Measurements from ENCODE around the gene GRM6. TPM values are rescaled to one million over a fixed set of nuclear protein-coding genes. Genes with fewer than 3 reads are reported as not detected.
A peak's percentile ranks its signal among the peaks of the same experiment; 100 is the strongest.

Gene GRM6
- total RNA-seq, 1 experiment from 2014 or later = not detected

GRCh38 chr5:178988436-178989220 is 6.5 kb downstream of the GRM6 start:
- DNase-seq (ENCODE audit: low read depth) = no peak
- in situ Hi-C loops (cut with HindIII; ENCODE audit: low pct_unique_long_range_greater_than_20kb, low sequenced_read_pairs) = no loop called here

DNA sequence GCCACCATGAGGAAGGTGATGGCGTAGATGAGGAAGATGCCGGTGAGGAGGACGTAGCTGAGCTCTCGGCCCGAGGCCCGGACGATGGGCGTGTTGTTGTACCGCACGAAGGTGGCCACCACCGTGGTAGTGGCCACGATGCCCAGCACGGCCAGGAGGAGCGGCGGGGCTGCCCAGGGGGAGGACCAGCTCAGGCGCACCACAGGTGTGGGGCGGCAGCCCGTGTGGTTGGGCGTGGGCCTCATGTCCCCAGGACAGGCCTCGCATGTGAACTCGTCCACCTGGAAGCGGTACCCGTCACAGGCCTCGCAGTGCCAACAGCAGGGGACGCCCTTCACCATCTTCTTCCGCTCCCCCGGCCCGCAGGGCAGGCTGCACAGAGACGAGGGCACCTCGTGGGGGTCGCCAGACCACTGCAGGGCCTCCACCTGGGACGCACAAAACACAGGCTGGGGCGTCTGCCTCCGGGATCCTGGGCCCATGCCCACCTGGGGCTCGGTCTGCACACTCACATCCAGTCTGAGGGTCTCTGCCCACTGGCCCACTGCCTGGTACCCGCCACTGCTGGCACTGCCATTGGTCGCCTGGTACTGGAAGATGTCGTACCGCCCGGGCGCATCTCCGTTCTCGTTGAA is 8.7 kb downstream of the GRM6 start:
- in situ Hi-C loops (cut with HindIII; ENCODE audit: low pct_unique_long_range_greater_than_20kb, low sequenced_read_pairs) = no loop called here
- DNase-seq (ENCODE audit: low read depth) = no peak

GRCh38 chr5:178984145-178985072 is 10.7 kb downstream of the GRM6 start:
- DNase-seq (ENCODE audit: low read depth) = no peak
- in situ Hi-C loops (cut with HindIII; ENCODE audit: low pct_unique_long_range_greater_than_20kb, low sequenced_read_pairs) = no loop called here

GRCh38 chr5:178983728-178984127 is 11.4 kb downstream of the GRM6 start:
- no peak for DNase-seq (ENCODE audit: low read depth)
- in situ Hi-C loops (cut with HindIII; ENCODE audit: low pct_unique_long_range_greater_than_20kb, low sequenced_read_pairs) = no loop called here

DNA sequence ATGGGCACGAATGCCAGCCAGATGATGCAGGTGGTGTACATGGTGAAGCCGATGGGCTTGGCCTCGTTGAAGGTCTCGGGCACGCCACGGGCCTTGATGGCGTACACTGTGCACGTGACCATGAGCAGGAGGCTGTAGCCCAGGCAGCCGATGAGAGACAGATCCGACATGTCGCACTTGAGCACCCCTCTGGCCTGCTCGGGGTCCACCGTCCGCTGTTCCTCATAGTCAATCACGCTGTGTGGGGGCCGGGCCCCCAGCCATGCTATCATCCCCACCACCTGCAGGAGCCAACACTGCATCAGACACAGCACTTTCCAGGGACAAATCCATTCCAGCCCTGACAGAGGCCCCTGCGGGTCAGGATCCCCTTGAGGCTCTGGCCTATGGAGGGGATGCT is 12.2 kb downstream of the GRM6 start:
- DNase-seq (ENCODE audit: low read depth) = no peak
- in situ Hi-C loops (cut with HindIII; ENCODE audit: low pct_unique_long_range_greater_than_20kb, low sequenced_read_pairs) = no loop called here

GRCh38 chr5:178981381-178981780 is 13.7 kb downstream of the GRM6 start:
- no peak for DNase-seq (ENCODE audit: low read depth)
- in situ Hi-C loops (cut with HindIII; ENCODE audit: low pct_unique_long_range_greater_than_20kb, low sequenced_read_pairs) = no loop called here

- no peak for DNase-seq (ENCODE audit: low read depth)
- in situ Hi-C loops (cut with HindIII; ENCODE audit: low pct_unique_long_range_greater_than_20kb, low sequenced_read_pairs) = no loop called here
Observed at GRCh38 chr5:178965465-178966055, 29.6 kb downstream of the GRM6 start.

GRCh38 chr5:178941361-178941760 is 53.8 kb downstream of the GRM6 start:
- in situ Hi-C loops (cut with HindIII; ENCODE audit: low pct_unique_long_range_greater_than_20kb, low sequenced_read_pairs) = no loop called here
- no peak for DNase-seq (ENCODE audit: low read depth)

DNA sequence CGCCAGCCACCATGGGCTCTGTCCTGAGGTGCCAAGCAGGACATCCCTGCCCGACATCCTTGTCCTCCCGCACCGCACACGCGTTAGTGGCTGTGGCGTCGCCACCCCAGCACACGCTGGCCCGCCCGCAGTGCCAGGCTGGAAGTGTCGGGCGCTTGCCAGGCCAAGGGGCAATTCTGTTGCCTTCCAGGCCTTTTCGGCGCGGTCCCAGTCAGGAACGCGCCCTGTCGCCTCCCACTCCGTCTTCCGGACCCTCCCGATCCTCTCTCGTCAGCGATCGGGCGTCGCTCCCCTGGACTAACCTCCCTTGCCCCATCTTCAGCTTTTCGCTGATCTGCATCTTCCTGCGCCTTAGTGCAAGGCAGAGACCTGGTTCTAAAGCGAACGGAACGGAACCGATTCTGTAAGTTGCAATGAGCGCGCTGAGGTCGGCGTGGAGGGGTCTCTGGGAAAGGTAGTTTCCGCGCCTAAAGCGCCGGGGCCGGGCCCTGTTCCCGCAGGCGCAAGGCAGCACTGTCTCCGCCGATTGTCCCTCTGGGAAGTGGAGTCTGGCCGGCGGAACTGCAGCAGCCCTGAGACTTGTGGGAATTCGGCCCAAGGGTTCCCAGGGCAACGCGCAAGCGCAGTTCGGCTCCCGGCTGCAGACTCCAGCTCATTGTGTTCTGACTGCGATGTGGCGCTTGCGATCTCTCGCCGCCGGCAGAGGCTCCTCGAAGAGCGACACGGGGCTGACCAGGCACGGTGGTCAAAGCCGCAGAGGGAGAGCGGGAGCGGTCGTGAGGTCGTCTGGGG is 54.4 kb downstream of the GRM6 start, which contains the start of gene ZNF454:
TSS of gene ZNF454 (plus strand) at position 630 of the 792 bp plus-strand sequence. CDS start 1,594 bp downstream, outside the sequence.
- DNase-seq (ENCODE audit: low read depth) = no peak
- in situ Hi-C loops (cut with HindIII; ENCODE audit: low pct_unique_long_range_greater_than_20kb, low sequenced_read_pairs) = no loop called here

DNA sequence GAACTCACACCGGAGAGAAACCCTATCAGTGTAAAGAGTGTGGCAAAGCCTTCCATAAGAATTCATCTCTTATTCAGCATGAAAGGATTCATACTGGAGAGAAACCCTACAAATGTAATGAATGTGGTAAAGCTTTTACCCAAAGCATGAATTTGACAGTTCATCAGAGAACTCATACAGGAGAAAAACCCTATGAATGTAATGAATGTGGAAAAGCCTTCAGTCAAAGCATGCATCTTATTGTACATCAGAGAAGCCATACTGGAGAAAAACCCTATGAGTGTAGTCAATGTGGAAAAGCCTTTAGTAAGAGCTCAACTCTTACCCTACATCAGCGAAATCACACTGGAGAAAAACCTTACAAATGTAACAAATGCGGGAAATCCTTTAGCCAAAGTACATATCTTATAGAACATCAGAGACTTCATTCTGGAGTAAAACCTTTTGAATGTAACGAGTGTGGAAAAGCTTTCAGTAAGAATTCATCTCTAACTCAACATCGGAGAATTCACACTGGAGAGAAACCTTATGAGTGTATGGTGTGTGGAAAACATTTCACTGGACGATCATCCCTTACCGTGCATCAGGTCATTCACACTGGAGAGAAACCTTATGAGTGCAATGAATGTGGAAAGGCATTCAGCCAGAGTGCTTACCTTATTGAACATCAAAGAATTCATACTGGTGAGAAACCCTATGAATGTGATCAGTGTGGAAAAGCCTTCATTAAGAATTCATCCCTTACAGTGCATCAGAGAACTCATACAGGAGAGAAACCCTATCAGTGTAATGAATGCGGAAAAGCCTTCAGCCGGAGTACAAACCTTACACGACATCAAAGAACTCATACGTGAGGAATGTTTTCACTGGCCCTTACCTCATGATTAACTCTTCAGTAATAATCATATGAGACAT is 63.0 kb downstream of the GRM6 start:
- DNase-seq (ENCODE audit: low read depth) = peak; percentile 17
- in situ Hi-C loops (cut with HindIII; ENCODE audit: low pct_unique_long_range_greater_than_20kb, low sequenced_read_pairs) = no loop called here

Other genes with a start within 250 kb of the GRM6 start
- 2.9 and 3.4 TPM in 2 replicates for gene ZNF354B, start 135.4 kb downstream of the GRM6 start, total RNA-seq (2014; rRNA removed; shearing (Covaris generic); ENCODE audit: low replicate concordance)
- gene ZFP2, start 99.4 kb downstream of the GRM6 start, total RNA-seq (2014; rRNA removed; shearing (Covaris generic); ENCODE audit: low replicate concordance) = 5.5 TPM in 1 of 2 replicates, not detected in the other
- not detected in 2 replicates for gene ZNF454, start 54.1 kb downstream of the GRM6 start, total RNA-seq (2014; rRNA removed; shearing (Covaris generic); ENCODE audit: low replicate concordance)
- 0.74 and 0.87 TPM in 2 replicates for gene ZNF879, start 28.5 kb upstream of the GRM6 start, total RNA-seq (2014; rRNA removed; shearing (Covaris generic); ENCODE audit: low replicate concordance)
- not detected in 2 replicates for gene ZNF354C, start 65.1 kb upstream of the GRM6 start, total RNA-seq (2014; rRNA removed; shearing (Covaris generic); ENCODE audit: low replicate concordance)

All from Caki2 (cell line).